KG1 (cell line): ENCODE data around the gene FRMPD2.
"Not testable (repeated sequence)": the region's sequence is repeated elsewhere in the genome, so short reads cannot be mapped to it uniquely, and the experiment has no call there.

Source experiments
- DNase-seq: peaks from one replicate; lab custom pipeline; 2025; lab: John Stamatoyannopoulos, UW

FRMPD2 gene

DNA sequence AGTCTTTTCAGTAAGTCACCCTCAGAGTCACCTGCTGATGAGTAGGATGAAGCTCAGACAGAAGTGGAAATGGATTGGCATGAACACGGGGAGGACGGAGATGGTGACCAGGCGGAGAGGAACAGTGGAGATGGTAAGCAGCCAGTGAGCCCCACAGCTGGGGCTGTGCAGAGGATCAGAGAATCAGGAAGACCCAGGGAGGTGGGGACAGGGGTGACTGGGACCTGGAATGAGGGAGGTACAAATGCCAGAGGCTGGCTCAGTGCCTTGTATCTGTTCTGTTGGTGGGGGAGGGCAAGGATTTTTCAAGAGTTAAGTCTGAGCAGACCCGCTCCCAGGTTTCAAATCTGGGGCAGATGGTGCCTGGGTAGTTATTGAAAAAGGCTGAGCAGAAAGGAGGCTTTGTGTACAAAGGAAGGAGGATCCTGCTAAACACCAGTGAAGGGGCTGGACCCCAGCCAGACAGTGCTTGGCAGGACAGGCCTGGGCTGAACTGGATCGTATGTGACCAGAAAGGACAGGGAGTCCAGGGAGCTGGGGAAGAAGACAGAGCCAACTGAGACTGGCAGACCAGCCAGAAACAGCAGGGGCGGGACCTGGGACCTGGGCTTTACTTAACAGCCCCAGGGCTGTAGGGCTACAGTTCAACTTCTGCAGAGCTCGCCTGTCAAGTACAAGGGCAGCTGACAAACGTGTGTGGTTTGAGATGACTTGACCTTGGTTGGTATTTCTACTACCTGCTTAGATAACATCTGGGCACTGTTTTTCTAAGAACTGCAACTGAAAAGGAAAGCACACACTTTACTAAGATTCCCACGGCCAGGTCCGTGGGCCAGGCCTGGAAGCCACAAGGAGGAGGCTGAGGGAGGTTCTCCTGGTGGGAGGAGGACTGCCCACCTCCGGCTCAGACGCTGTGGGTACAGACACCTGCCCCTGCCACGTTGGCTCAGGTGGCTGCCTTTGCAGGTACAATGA is 13.2 kb upstream of the FRMPD2 start:
- no peak for DNase-seq

DNA sequence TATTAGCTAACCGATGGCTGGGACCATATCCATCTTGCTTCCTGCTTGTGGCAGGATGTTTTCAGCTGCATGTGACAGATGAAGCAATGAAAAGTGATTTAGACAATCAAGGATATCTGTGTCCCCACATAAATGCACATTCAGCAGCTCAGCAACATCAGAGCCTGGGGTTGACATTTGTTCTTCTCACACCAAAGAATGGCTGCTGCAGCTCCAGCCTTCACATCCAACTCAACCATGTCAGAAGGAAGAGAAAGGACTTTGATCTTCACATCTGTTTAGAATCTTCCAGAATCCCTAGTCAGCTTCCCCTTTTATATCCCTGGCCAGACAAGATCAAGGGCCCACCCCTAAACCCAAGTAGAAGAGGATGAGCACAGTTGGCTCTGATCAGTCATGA is 11.9 kb upstream of the FRMPD2 start:
- no peak for DNase-seq

DNA sequence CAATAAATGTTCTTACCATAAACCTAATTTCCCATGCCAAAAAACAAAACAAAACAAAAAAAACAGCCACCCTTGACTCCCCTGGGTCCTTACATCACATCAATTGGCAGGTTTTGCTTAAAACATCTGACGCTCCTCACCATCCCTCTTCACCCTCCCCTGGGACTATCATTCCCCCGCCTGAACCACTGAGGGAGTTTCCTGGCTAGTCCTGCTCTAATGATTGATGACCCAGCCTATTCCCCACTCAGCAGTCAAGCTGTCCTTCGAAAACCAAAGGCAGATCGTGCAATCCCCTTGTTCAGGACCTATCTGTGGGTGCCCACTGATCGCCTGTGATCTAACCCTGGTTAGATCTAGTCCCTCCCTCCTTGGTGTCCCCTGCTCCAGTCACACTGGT is 11.2 kb upstream of the FRMPD2 start:
- no peak for DNase-seq

DNA sequence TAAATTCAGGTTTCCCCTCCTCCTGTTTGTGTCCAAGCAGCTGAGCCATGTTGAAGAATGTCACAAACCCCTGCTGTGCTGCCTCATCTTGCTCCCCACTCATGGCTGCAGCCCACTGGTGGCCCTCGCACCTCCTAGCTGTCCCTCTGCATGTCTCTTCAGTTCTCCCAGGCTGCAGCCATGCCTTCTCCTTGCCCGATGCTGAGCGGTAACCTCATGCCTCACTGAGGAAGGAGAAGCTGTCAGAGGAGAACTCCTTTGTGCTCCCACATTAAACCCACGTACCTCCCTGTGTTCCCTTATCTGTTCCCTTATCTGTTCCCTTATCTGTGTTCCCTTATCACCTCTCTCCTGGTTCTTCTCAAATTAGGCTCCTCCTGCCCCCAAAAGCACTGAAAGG is 10.3 kb upstream of the FRMPD2 start:
- DNase-seq = no peak

DNA sequence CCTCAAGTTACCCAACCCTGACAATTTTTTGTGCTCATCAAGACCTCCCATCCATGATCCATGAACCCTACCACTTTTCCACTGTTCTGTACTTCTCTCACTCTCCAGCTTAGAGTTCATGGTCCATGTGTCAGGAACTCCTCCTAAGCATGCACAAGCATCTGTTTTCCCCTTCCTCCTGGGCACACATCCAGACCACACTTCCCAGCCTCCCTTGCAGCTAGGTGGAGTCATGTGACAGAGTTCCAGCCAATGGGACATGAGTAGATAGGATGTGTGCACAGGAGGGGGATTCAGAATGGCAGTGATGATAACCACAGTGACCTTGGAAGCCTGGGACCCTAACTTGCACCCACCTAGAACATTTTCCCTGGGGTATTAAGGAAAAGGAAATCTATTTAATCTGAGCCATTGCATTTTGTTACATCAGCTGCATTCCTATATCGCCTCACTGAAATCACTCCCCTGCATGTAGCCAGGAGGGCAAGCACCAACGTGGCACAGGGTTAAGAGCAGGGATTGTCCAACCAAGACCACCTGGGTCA is 9.6 kb upstream of the FRMPD2 start:
- no peak for DNase-seq

DNA sequence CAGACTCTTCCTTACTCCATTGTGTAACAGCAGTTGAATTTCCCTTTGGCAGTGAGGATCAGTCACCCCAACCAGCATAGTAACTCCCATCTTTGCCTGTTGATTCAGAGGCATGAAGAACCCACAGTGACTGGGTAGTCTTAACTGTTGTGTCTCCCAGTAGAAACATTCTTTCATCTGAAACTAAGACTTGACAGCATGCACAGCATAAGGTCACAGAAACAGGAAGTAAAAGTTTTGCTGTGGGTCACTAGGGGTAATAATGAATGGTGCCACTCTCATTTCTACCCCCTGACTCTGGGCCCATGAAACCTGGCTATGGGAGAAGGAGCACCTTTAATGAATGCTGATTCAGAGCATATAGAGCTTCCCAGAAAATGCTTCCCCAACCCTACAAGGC is 8.3 kb upstream of the FRMPD2 start:
- DNase-seq = no peak

DNA sequence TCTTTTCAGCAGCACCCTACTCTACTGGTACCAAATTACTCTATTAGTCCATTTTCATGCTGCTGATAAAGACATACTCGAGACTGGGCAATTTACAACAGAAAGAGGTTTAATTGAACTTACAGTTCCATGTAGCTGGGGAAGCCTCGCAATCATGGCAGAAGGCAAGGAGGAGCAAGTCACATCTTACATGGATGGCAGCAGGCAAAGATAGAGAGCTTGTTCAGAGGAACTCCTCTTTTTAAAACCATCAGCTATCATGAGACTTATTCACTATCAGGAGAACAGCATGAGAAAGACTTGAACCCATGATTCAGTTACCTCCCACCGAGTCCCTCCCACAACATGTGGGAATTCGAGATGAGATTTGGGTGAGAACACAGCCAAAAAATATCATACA is 7.2 kb upstream of the FRMPD2 start:
- DNase-seq = not testable (repeated sequence)

DNA sequence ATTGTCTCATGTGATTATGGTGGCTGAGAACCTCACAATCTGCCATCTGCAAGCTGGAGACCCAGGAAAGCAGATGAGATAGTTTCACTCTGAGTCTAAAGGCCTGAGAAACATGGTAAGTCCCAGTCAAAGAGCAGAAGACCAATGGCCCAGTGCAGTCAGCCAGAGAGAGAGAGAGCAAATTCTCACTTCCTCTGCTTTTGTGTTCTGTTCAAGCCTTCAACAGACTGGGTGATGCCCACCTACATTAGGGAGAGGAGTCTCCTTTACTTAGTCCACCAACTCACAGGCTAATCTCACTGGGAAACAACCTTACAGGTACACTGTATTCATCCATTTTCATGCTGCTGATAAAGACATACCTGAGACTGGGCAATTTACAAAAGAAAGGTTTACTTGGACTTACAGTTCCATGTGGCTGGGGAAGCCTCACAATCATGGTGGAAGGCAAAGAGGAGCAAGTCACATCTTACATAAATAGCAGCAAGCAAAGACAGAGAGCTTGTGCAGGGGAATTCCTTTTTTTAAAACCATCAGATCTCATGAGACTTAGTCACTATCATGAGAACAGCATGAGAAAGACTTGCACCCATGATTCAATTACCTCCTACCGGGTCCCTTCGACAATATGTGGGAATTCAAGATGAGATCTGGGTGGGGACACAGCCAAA is 4.7 kb upstream of the FRMPD2 start:
- DNase-seq = no peak

DNA sequence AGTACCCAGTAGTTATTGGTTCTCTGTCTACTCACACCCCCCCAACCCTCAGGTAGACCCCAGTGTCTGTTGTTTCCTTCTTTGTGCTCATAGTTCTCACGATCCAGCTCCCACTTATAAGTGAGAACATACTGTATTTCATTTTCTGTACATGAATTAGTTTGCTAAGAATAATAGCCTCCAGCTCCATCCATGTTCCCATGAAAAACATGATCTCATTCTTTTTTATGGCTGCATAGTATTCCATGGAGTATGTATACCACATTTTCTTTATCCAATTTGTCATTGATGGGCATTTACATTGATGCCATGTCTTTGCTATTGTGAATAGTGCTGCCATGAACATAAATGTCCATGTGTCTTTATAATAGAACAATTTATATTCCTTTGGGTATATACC is 2.6 kb upstream of the FRMPD2 start:
- no peak for DNase-seq

DNA sequence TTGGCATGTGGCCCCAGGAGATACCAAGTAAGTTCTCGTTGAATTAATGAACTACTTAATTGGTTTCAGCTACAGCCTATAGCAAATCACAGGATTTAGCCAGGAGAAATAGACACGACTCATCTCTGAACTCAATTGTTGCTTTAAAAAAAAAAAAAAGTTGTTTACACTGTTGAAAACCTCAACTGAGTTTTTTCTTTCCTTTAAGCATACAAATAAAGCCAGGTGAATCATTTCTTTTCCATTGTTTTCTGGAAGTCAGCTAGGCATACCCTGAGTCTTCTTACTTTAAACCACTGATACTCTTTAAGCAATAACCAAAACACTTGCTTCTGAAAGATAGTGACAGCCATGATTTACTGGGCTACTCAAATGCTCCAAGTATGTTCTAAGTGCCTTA is 755 bp downstream of the FRMPD2 start:
- DNase-seq = no peak

DNA sequence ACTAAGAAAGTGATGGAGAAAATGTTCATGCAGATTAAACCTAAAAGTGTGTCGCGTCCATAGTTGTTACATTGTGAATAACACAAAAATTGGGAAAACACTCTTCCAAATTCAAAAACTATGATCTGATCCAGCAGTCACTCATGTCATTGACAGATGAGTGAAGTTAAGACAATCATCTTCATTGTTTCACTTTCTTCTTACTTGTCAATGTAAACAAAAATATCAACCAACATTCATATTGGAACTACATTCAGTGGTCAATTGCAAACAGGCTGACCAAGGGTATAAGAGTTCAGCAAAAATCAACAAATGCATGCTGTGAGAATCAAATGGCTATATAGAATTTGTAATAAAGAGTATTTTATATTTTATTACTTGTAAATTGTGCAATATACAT is 1.8 kb downstream of the FRMPD2 start:
- no peak for DNase-seq

DNA sequence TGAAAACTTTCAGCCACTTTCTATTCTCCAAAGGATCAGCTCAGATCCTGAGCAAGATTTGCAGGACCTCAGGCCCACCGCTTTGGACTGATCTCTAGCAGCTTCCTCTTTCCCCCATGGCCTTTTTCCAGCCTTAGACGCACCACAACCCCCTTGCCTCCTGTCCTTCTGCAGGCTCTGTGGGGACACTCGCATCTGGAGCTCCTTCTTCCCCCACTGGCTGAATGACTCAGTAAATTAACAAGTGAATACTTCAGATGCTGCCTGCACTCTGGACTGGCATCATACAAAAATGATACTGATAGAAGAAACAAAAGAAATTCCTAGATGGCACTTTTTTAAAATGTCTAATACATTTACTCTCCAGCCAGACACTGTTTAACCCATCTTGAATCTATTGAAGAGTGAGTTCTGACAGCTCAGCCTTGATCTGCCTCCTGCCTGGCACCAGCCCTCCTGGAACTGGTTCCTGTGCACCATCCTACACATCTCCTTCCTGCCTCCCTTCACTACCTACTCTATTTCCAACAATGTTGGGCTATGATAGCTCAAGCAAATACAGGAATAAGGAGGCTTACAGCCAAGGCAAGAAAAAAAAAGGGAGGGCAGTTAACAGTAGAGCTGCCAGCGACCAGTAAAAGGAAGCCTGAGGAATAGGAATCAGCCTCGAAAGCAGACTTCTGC is 3.3 kb downstream of the FRMPD2 start:
- DNase-seq = no peak

DNA sequence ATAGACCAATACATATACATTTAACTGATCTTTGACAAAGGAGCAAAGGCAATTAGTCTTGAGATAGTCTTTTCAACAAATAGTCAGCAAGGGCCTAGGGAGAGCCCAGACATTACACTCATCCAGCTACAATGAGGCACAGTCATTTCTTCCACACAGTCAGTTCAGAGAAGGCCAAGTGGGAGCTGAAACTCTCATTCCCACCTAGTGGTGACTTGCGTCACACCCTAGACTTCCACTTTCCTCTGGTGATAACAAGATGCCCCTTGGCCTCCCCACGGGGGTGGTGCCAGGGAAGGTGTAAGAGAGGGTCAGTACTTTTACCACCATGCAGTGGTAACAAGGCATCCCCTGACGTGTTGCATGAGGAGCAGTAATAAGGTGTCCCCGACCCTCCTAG is 8.0 kb downstream of the FRMPD2 start:
- no peak for DNase-seq

DNA sequence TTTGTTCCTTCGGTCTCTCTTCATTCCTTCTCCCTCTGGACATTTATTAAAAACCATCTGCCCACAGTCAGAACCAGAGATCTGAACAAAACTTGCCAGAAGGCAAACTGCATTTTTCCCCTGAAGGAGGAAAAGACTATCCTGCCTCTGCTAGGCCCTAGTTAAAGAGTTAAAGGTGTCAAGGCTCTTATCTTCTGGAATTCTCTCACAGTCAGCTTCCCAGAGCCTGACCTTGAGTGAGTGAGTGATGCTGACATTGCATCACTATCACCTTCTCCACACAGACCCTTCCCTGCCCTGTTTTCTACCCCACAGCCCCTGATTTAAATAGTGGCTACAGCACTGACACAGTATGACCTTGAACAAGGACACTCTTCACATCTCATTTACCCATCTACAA is 16.4 kb downstream of the FRMPD2 start:
- DNase-seq = no peak

DNA sequence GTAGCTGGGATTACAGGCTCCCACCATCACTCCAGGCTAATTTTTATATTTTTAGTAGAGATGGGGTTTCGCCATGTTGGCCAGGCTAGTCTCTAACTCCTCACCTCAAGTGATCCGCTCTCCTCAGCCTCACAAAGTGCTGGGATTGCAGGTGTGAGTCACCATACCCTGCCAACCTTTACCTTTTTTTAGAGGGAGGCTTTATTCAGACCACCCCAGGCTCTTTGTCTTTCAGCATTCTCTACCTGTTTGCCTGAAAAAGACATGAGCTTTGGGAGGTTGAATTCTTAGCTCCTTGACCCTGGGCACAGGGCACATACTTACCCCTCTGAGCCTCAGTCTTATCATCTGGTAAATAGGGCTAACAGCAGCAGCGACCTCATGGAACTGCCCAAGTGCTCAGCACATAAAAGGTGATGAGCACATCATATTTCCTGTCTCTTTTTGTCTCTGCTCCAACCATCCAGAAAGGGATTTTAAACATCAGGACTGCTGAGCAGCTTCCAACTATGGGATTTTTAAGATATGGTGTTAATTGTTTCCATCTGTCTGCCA is 17.0 kb downstream of the FRMPD2 start:
- no peak for DNase-seq

DNA sequence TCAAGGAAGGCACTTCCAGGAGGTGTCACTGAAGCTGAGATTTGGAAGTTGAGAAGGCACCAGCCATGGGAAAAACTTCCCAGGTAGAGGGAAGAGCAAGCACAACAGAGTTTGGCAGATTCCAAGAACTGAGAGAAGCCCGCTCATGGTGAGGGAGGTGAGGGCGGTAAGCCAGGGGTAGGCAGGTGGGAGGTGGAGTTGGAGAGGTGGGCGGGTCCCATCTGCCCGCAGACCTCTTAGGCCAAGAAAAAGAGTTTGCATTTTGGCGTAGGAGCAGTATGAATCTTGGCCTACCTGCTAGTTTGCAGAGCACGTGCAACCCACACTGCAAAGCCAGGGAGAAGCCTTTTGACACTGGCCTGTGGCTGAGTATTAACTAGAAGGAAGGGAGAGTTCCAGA is 18.8 kb downstream of the FRMPD2 start:
- no peak for DNase-seq

DNA sequence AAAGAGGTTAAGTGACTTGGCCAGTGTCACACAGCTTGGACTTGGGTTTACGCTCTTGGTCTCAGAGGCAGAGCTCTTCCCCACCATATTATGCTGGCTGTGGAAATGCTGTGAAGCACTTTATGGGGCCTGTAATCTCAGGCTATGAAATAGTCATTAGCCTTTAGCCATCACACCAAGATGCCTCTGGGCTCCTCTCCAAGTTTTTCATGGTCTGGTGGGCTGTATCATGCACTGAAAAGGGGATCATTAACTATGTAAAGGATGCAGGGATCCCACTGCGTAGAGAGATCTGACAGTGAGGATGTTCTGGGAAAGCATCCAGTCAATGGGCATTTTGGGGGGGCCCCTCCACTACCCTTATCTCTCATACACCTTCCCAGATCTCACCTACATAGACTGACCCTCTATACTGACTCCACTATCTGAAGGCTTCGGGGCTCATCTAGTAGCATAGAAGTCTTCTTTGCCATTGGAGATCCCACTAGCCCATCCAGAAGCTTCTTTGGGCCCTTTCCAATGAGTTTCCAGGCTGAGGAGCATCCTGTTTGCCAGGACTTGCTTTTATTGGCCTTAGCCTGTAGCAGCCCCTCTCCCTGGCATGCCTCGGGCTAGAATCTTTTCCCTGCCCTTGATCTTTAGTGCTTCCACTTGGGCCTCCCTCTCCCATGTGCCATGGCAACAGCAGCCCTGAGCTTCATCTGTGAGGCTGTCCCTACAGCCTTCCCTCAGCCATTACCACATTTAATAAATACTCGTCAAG is 19.6 kb downstream of the FRMPD2 start:
- no peak for DNase-seq

DNA sequence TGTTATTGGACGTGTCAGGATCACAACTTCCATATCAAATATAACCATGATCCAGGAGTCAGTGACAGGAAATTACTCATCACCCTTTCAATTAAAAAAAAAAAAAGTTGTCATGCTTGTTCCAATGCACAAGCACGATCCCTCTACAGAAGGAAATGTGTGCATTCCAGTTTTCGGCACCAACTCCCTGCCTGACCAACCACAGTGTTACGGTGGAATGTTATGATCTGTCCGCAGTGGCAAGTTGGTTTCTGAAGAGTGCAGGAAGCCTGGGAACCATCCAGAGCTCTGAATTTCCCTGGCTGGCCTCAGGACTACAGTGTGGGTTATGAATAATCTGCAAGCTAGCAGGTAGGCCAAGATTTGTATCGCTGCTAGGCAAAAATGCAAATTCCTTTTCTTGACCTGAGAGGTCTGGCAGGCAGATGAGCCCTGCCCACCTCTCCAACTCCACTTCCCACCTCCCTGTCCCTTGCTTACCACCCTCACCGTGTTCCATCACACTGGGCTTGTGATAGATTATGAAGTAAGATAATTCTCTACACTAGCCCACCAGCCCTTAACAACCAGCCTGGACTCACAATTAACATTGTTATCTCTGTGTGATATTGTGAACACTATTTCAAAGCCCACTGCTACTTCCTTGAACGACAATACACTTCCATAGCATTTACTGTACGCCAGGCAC is 20.4 kb downstream of the FRMPD2 start:
- DNase-seq = no peak

DNA sequence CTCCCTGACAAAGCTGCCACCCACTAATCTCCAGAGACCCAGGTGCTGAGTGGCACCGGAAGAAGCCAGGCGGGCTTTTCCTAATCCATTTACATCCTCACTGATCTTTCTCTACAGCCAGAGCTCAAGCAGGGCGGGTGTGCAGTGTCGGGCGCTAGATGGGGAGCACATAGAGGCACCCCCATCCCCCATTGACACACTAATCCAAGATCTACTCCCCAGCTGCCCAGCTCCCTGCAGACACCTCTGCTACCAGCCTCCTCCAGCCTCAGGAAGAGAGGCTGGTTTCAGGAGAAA is 22.2 kb downstream of the FRMPD2 start:
- no peak for DNase-seq

DNA sequence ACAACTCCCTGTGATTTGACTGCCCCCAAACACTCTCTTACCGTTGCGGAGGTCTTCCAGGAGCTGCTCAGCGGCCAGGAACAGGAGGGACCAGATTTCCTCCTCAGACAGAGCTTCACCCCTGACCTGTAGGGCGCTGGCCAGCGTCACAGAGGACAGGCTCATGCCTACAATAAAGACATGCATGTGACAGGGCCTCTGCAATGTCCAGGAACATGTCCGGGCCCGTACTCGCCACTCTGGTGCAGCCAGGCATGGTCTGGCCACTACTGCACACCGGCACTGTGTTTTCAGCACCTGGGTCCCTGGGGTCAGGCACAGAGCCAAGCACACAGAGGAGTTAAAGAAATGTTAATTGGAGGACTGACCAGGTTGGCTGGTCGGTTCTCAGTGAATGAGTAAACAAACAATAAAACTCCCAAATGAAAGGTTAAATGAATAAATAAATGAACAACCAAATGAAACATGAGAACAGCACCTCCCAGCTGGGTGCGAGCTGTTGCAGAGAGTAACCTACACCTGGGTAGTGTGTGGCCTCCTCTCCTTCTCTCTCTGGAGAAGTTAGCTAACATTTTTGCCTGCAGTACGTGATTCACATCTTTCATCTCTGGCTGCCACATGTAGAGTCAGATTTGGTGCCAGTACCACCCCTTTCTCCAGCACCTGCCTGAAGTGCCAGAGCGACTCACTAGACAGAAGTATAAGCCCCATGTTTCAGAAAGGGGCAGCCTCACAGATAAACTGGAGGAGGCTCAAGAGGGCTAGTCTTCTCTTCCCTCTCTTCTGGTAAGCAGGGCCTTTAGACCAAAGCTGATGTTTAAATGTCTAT is 22.8 kb downstream of the FRMPD2 start:
- DNase-seq = no peak
